HG03520 (cell line): ENCODE data around the gene PANK1.
A peak's percentile ranks its signal among the peaks of the same experiment; 100 is the strongest.

Source experiments
- ATAC-seq: cut with Tn5 transposase; IDR thresholded peaks from one replicate; pipeline ENCODE4 v1.9.1; 2021; ENCODE audit warnings: mild to moderate bottlenecking, moderate library complexity; ENCODE audit not compliant: unreplicated experiment

The PANK1 gene

DNA sequence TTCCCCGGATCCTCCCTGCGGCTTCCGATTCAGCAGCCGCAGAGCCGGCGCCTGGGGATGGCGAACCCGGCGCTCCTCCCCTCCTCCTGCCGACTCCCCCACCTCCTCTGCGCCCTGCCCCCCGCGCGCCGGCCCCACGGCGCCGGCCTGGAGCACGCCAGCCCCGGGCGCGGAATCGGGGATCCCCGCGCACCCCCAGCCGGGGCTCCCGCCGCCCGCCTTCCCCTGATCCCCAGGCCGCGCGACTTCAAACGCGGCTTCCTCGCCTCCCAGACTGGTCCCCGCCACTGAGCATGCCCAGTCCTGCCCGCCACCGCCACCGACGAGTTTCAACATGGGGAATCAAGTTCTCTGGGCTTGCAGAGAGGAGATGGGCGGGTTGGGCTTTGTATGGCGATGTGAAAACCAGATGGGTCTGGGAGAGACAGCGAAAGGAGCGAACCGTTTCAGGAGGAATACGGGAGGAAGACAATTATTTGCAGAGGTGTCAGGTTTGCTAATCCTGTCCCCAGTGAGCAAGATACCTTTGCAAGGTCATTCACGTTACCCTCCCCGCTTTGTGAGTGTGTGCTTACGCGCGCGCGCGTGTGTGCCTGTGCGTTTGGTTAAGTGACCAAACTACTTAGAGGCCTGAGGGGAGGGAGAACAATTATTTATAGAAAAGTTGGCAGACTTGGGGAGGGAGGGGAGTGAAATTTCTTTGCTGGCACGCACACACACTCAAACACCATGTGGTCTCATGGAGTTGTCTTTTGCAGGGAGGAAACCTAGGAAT, at the start of gene PANK1:
Gene PANK1, minus strand, starts transcription at position 276 of the 775 bp plus-strand sequence. CDS start 351 bp downstream, outside the sequence.
- ATAC-seq, result peak; percentile 37

DNA sequence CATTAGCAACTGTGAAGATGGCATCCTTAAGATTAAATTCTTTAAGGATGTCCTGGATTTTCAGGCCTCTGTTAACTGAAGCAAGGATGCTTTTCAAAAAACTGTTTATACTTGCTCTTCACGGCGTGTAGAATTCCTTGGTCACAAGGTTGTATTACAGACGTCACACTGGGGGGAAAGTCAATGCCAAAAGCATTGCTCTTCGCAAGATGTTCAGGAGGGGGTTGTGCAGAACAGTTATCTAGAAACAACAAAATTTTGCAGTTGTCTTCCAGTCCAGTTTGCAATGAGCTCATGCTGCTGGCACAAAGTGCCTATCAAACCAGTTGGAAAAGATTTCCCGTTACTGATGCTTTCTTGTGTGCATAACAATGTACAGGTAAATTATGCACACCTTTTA, 48.1 kb upstream of the PANK1 start:
- no peak for ATAC-seq

DNA sequence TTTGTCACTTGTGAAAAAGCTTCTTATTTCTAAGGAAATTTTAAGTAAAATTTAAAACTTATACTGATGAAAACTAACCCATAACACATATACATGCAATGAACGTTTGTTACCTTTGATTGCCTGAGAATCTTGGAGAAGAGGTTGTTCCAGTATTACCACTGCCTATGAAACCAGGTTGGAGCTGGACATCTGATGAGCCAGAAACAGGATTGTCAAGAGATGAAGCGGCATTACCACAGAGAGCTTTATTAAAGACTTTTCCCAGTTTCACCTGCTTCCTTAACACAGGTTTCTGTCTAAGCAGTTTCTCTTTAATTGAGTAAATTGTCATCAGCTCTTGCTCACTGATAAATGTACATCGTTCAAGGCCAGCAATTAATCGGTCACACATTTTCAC, 47.4 kb upstream of the PANK1 start:
- ATAC-seq, result no peak

GRCh38 chr10:89690027-89690426, 45.0 kb upstream of the PANK1 start:
- ATAC-seq, result no peak

DNA sequence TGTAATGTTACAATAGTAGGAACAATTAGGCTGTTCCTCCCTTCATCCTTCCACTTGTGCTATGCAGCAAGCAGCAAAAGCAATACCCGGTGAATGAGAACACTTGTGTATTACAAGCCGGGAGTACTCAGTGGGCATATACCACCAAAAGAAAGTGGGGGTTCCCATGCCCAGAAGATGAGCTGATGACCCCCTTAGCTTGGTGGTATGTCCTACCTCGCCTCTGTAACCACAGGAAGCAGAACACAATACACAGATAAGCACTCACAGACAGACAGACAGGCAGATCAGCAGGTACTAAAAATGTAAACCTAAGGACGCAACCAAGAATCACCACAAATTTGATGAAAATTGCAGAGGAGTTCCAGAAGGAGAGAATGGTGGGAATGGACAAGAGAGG, 40.9 kb upstream of the PANK1 start:
- ATAC-seq, result no peak

GRCh38 chr10:89684604-89685003, 39.6 kb upstream of the PANK1 start:
- ATAC-seq, result no peak

- no peak for ATAC-seq
These were observed 38.8 kb upstream of the PANK1 start for GRCh38 chr10:89683883-89684282.

GRCh38 chr10:89679986-89680385, 34.9 kb upstream of the PANK1 start:
- ATAC-seq, result no peak

DNA sequence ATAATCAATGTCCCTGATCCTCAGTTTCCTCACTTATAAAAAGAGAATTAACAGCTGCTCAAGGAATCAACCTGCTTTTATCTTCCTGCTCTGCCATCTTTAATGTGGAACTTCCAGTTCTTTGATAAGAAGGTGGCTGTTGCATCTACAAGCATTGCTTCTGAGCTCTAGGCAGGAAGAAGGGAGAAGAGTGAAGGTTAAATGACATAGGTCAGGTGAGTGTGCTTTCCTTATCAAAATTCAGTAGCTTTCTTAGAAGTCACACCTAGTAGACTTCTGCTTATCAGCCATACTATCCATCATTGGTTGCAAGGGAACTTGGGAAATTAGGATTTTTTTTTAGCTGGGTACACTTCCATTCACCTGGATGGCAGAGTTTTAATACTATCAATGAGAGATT, 32.3 kb upstream of the PANK1 start:
- ATAC-seq, result no peak

DNA sequence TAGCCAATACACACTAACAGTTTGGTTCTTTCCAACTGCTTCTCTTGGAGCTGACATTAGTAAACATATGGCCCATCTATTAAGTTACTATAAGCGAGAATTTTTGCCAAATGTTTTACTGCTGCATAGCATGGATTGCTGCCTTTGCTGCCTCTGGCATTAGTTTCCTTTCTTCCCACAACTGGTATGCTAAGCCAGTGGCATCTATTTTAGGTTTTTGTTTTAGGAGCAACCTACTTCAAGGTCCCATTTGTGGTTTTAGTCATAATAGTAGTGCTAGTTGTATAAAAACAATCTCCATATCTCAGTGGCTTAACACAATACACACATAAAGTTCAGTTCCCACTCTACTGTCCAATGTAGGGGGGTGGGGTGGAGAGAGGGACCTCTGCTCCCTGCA, 25.9 kb upstream of the PANK1 start:
- ATAC-seq, result no peak

DNA sequence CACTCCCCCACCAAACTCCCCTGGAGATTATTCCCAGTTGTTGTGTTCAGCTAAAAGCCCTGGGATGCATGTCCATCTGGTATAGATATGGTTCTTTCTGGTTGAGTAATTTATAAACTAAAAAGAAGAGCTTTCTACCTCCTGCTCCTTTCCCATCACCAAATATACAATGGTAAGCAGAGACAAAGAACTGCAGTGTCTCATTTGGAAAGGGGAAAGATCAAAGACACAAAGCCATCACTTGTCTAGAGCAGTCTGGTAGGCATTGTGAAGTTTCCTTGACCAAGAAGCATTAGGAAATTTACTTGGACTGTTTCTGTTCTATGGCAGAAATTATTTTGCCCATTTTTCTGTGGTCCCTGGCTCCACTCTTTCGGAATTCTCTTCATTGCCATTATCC, 24.9 kb upstream of the PANK1 start:
- ATAC-seq, result no peak

GRCh38 chr10:89668386-89669071, 23.5 kb upstream of the PANK1 start:
- ATAC-seq, result no peak

- no peak for ATAC-seq
These were observed 21.1 kb upstream of the PANK1 start for GRCh38 chr10:89666138-89666537.

GRCh38 chr10:89665302-89665701, 20.3 kb upstream of the PANK1 start:
- no peak for ATAC-seq

DNA sequence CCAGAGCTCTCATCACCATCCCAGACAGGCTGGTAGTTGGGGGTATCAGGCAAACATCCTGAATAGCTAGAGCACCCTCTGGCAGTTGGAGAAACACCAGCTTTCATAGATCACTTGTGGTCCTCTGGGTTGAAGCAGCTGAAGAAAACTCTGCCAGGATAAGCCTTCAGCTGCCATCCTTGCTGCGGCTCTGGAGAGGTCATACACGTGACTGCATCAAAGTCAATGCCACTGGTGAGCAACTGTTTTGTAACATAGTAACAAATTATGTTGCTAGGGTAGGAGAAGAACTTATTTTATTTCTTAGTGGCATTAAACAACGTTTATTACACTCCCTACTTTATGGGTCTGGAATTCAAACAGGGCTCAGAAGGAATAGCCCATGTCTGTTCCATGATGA, 19.2 kb upstream of the PANK1 start:
- no peak for ATAC-seq

DNA sequence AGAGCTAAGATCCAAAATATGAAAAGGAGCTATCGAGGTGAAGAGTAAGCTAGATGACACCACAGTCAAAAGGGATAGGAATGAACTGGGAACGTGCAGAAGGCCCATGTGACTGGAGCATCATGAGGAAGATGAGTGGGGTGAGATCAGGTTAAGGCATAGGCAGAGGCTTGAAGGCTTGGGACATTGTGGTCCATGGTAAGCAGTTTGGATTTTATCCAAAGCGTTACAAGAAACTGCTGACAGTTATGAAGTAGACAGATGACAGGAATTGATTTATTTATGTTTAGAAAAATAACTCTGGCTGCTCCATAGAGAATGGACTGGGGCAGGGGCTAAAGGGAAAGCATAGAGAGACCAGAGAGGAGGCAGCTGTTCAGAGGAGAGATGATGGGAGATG, 18.1 kb upstream of the PANK1 start:
- ATAC-seq, result no peak

- no peak for ATAC-seq
These were observed 17.6 kb upstream of the PANK1 start for GRCh38 chr10:89662596-89662995.

DNA sequence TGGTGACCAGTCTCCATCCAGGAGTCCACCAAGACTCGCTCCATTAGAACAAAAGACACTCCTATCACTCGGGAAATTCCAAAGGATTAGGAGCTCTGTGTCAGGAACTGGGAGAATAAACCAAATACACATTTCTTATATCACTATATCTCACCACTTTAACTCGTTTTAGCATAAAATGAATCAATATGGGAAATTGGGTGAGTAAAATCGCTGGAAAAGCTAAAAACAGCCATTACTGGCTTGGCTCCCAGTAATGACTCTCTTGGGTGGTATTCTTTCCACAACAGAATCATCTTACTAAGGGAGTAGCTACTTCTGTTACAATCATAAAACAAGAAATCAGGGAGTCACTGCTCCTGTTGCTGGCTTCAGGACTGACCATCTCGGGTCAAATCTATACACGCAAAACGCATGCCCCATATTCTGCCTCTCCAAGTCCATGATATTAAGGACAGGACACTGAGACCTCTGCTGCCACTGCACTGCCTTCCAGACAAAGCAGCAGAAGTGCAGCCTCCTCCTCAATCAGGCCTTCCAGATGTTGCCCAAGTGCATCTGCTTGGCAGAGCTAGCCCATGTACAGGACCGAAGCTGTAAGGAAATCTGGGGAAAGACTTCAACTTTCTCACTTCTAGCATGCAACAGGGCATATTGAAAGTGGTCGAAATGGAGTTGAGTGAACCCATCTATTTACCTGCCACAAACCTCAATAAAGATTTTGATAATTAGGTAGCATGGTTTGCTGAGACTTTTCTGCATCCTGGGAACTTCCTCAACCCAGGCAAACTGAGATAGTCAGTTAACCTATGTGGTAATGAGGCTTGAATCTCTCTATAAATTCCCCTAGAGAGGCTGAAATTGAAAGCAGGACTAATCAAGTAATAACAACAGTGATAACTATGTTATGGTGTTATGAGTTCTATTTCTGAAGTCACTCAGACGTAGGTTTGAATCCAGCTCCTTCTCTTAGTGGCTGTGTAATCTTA, 14.4 kb upstream of the PANK1 start:
- ATAC-seq, result no peak

- no peak for ATAC-seq
These were observed 12.3 kb upstream of the PANK1 start for GRCh38 chr10:89657302-89657701.

- no peak for ATAC-seq
These were observed 10.7 kb upstream of the PANK1 start for GRCh38 chr10:89655722-89656121.

DNA sequence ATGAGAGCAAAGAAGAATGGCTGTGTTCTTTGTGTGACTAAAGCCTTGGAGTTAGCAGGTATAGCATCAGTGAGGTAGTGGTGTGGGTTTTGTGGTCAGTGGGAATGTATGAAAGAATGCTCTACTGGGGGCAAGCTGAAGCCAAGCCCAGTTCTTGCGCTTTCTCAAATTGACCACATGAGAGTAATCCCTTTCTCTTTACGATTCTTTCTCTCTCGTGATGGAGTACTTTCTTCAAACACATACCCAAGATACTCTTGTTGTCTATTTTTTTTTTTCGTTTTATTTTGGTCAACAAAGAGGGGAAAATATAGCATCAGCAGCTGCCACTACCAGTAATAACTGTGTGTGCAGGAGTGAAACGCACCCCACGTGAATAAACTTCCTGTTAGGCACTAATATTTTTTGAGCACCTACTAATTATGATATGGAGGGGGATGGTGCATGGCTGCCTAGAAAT, 8.4 kb upstream of the PANK1 start:
- peak; percentile 49 for ATAC-seq
